HL-60/S4 treated with phorbol 12-myristate 13-acetate at 8.2 ng/mL for 4 days and 3 days (cell line): ENCODE measurements around the gene PTPRN2.
"Not testable (repeated sequence)": the region's sequence is repeated elsewhere in the genome, so short reads cannot be mapped to it uniquely, and the experiment has no call there.

Source experiments
- in situ Hi-C: fragments of 300-500 bp; cut with MboI; formaldehyde crosslinking; loops from 2 replicates; pipeline ENCODE4 v1.15.0; 2022; ENCODE audit warnings: low sequenced_read_pairs

Gene PTPRN2

GRCh38 chr7:158523165-158523856 is 64.3 kb downstream of the PTPRN2 start:
- in situ Hi-C loops, result not testable (repeated sequence)

- in situ Hi-C loops, result not testable (repeated sequence)
Observed at GRCh38 chr7:158521795-158522194, 65.8 kb downstream of the PTPRN2 start.

GRCh38 chr7:158520825-158521224 is 66.8 kb downstream of the PTPRN2 start:
- in situ Hi-C loops, result no loop called here

- in situ Hi-C loops, result no loop called here
Observed at GRCh38 chr7:158519633-158520174, 67.9 kb downstream of the PTPRN2 start.

GRCh38 chr7:158518980-158519632 is 68.5 kb downstream of the PTPRN2 start:
- in situ Hi-C loops, result no loop called here

GRCh38 chr7:158517571-158517970 is 70.1 kb downstream of the PTPRN2 start:
- in situ Hi-C loops, result no loop called here

- in situ Hi-C loops, result no loop called here
Observed at GRCh38 chr7:158517072-158517471, 70.6 kb downstream of the PTPRN2 start.

GRCh38 chr7:158516524-158516923 is 71.1 kb downstream of the PTPRN2 start:
- in situ Hi-C loops, result no loop called here

- in situ Hi-C loops, result no loop called here
Observed at GRCh38 chr7:158512869-158513268, 74.8 kb downstream of the PTPRN2 start.

- in situ Hi-C loops, result no loop called here
Observed at GRCh38 chr7:158512042-158512441, 75.6 kb downstream of the PTPRN2 start.

GRCh38 chr7:158508802-158509385 is 78.7 kb downstream of the PTPRN2 start:
- in situ Hi-C loops, result no loop called here

GRCh38 chr7:158508321-158508720 is 79.3 kb downstream of the PTPRN2 start:
- in situ Hi-C loops, result not testable (repeated sequence)

GRCh38 chr7:158507917-158508316 is 79.7 kb downstream of the PTPRN2 start:
- in situ Hi-C loops, result no loop called here

- in situ Hi-C loops, result not testable (repeated sequence)
Observed at GRCh38 chr7:158507175-158507574, 80.4 kb downstream of the PTPRN2 start.

- in situ Hi-C loops, result no loop called here
Observed at GRCh38 chr7:158506626-158507025, 81.0 kb downstream of the PTPRN2 start.

- in situ Hi-C loops, result no loop called here
Observed at GRCh38 chr7:158505683-158506082, 81.9 kb downstream of the PTPRN2 start.

GRCh38 chr7:158502068-158502750 is 85.4 kb downstream of the PTPRN2 start:
- in situ Hi-C loops, result no loop called here

GRCh38 chr7:158501393-158502067 is 86.1 kb downstream of the PTPRN2 start:
- in situ Hi-C loops, result no loop called here

GRCh38 chr7:158500651-158501052 is 87.0 kb downstream of the PTPRN2 start:
- in situ Hi-C loops, result no loop called here

GRCh38 chr7:158499082-158499455 is 88.6 kb downstream of the PTPRN2 start:
- in situ Hi-C loops, result no loop called here
